ENCODE measurements around the gene IKZF2. TPM values are rescaled to one million over a fixed set of nuclear protein-coding genes. Genes with fewer than 3 reads are reported as not detected.

The IKZF2 gene
- total and polyA plus RNA-seq, 7 donors: 0.29 to 11.6 (median 3.2) TPM

GRCh38 chr2:212998626-212999359, 152.6 kb downstream of the IKZF2 start:
- no peak for TF ChIP-seq CTCF (IDR thresholded peaks at IDR 0.05)
- H3K9me3 ChIP-seq: no peaks in the 10 kb centered on the region
- ATAC-seq (no peak), DNase-seq (no peak)
- peaks cover 18% of the 10 kb centered on the region for H3K4me1 ChIP-seq
- H3K36me3 ChIP-seq (ENCODE audit: insufficient read depth in 1 of 2, low read depth in 1 of 2): no peaks in the 10 kb centered on the region
- 90 to 93% (median 91%) methylated on average over 2 of the region's 2 CpGs for WGBS, 3 donors
- no peaks in the 10 kb centered on the region for H3K27me3 ChIP-seq (ENCODE audit: insufficient read depth in 3 of 3, low read length in 2 of 3)
- H3K4me3 ChIP-seq: no peak overlapping the region
- no peak overlapping the region for H3K27ac ChIP-seq
- intact Hi-C loops (cut with DNase I): no loop called here

GRCh38 chr2:212997526-212998020, 153.8 kb downstream of the IKZF2 start:
- ATAC-seq (no peak), DNase-seq (no peak)
- Histone ChIP-seq H3K4me3 (no peak overlapping the region), H3K27me3 (ENCODE audit: insufficient read depth in 3 of 3, low read length in 2 of 3) (no peaks in the 10 kb centered on the region), H3K4me1 (peaks cover 13% of the 10 kb centered on the region), H3K36me3 (ENCODE audit: insufficient read depth in 1 of 2, low read depth in 1 of 2) (no peaks in the 10 kb centered on the region), H3K27ac (no peak overlapping the region), H3K9me3 (no peaks in the 10 kb centered on the region)
- intact Hi-C loops (cut with DNase I): no loop called here
- 57 to 65% (median 63%) methylated on average over 3 of the region's 3 CpGs for WGBS, 3 donors
- TF ChIP-seq CTCF (IDR thresholded peaks at IDR 0.05): no peak

- Histone ChIP-seq H3K27ac (no peak overlapping the region), H3K36me3 (ENCODE audit: insufficient read depth in 1 of 2, low read depth in 1 of 2) (no peaks in the 10 kb centered on the region), H3K27me3 (ENCODE audit: insufficient read depth in 3 of 3, low read length in 2 of 3) (no peaks in the 10 kb centered on the region), H3K4me3 (no peak overlapping the region), H3K4me1 (peaks cover 3% of the 10 kb centered on the region), H3K9me3 (no peaks in the 10 kb centered on the region)
- intact Hi-C loops (cut with DNase I): no loop called here
- WGBS, 3 donors: 68 to 88% (median 79%) methylated on average over 2 of the region's 2 CpGs
- no peak for ATAC-seq
- TF ChIP-seq CTCF (IDR thresholded peaks at IDR 0.05): no peak
- DNase-seq: no peak
Observed at GRCh38 chr2:212995920-212996319, 155.5 kb downstream of the IKZF2 start.

GRCh38 chr2:212994976-212995375, 156.4 kb downstream of the IKZF2 start:
- intact Hi-C loops (cut with DNase I): no loop called here
- peak in 2 of 4 donors; percentile 13 to 41 for ATAC-seq
- H3K4me3 ChIP-seq: no peak overlapping the region

More at GRCh38 chr2:212994976-212995375, 156.4 kb downstream of the IKZF2 start:
- Histone ChIP-seq H3K9me3 (no peaks in the 10 kb centered on the region), H3K27me3 (ENCODE audit: insufficient read depth in 3 of 3, low read length in 2 of 3) (no peaks in the 10 kb centered on the region), H3K36me3 (ENCODE audit: insufficient read depth in 1 of 2, low read depth in 1 of 2) (no peaks in the 10 kb centered on the region), H3K27ac (no peak overlapping the region), H3K4me1 (no peaks in the 10 kb centered on the region)
- no peak for DNase-seq
- no peak for TF ChIP-seq CTCF (IDR thresholded peaks at IDR 0.05)

Measured in psoas muscle (tissue), 8 donors.